Osteocyte (in vitro differentiated cells): ENCODE results near the gene ARHGAP24. TPM values are rescaled to one million over a fixed set of nuclear protein-coding genes. Genes with fewer than 3 reads are reported as not detected.
A peak's percentile ranks its signal among the peaks of the same experiment; 100 is the strongest.

Experiments
- DNase-seq: peaks from one replicate; pipeline ENCODE4 v3.0.0; 2021; ENCODE audit warnings: mixed read lengths; ENCODE audit not compliant: unreplicated experiment; ENCODE audit errors: extremely low spot score
- H3K27ac Mint-ChIP-seq: one replicate; pipeline ENCODE4 v1.8.0; 2021; ENCODE audit warnings: mild to moderate bottlenecking, mixed read lengths; ENCODE audit not compliant: unreplicated experiment
- H3K27me3 Mint-ChIP-seq: one replicate; pipeline ENCODE4 v1.8.0; 2021; ENCODE audit warnings: mixed read lengths; ENCODE audit not compliant: unreplicated experiment
- H3K36me3 Mint-ChIP-seq: one replicate; pipeline ENCODE4 v1.8.0; 2021; ENCODE audit warnings: mixed read lengths; ENCODE audit not compliant: unreplicated experiment
- H3K4me1 Mint-ChIP-seq: one replicate; pipeline ENCODE4 v1.8.0; 2021; ENCODE audit warnings: mixed read lengths; ENCODE audit not compliant: unreplicated experiment
- H3K4me3 Mint-ChIP-seq: one replicate; pipeline ENCODE4 v1.8.0; 2021; ENCODE audit warnings: mild to moderate bottlenecking, moderate library complexity, mixed read lengths; ENCODE audit not compliant: unreplicated experiment
- H3K9me3 Mint-ChIP-seq: one replicate; pipeline ENCODE4 v1.8.0; 2021; ENCODE audit warnings: mixed read lengths; ENCODE audit not compliant: unreplicated experiment
- CTCF ChIP-seq: fragments of 200-600 bp; sonication (generic); IDR thresholded peaks from 2 replicates; pipeline ENCODE4 v1.5.0; 2021; ENCODE audit warnings: antibody characterized with exemption, mild to moderate bottlenecking, moderate library complexity
- total RNA-seq: library from RNA; stranded (reverse); gene quantifications from 2 replicates; pipeline ENCODE4 v1.2.1, GENCODE V29; 2021

The ARHGAP24 gene
- total RNA-seq, 1 donor from 2014 or later, result 29.3 TPM

GRCh38 chr4:85952528-85952927, 477.6 kb downstream of the ARHGAP24 start:
- no peak for TF ChIP-seq CTCF
- Mint-ChIP-seq H3K4me3 (no peak overlapping the region), H3K27me3 (no peaks in the 10 kb centered on the region), H3K27ac (peak overlapping the region; percentile 92), H3K36me3 (no peaks in the 10 kb centered on the region), H3K9me3 (no peaks in the 10 kb centered on the region), H3K4me1 (peaks cover 57% of the 10 kb centered on the region)
- no peak for DNase-seq

- Mint-ChIP-seq H3K4me1 (peaks cover 60% of the 10 kb centered on the region), H3K27ac (peak overlapping the region; percentile 92), H3K27me3 (no peaks in the 10 kb centered on the region), H3K36me3 (no peaks in the 10 kb centered on the region), H3K4me3 (peak overlapping the region; percentile 23), H3K9me3 (no peaks in the 10 kb centered on the region)
- no peak for TF ChIP-seq CTCF
- DNase-seq, result no peak
Measured at GRCh38 chr4:85952972-85953650, 478.2 kb downstream of the ARHGAP24 start.

- H3K27me3 Mint-ChIP-seq, result no peaks in the 10 kb centered on the region
- no peaks in the 10 kb centered on the region for H3K36me3 Mint-ChIP-seq
- H3K9me3 Mint-ChIP-seq, result no peaks in the 10 kb centered on the region
- H3K27ac Mint-ChIP-seq, result peak overlapping the region; percentile 92
- no peak for DNase-seq
- peak overlapping the region; percentile 23 for H3K4me3 Mint-ChIP-seq
- H3K4me1 Mint-ChIP-seq, result peaks cover 64% of the 10 kb centered on the region
- TF ChIP-seq CTCF, result no peak
Measured at GRCh38 chr4:85953651-85954018, 478.7 kb downstream of the ARHGAP24 start.

GRCh38 chr4:85955620-85956292, 480.8 kb downstream of the ARHGAP24 start:
- no peak for DNase-seq
- Mint-ChIP-seq H3K9me3 (no peaks in the 10 kb centered on the region), H3K4me3 (peak overlapping the region; percentile 27), H3K4me1 (peaks cover 67% of the 10 kb centered on the region), H3K36me3 (no peaks in the 10 kb centered on the region), H3K27me3 (no peaks in the 10 kb centered on the region), H3K27ac (peak overlapping the region; percentile 71)
- TF ChIP-seq CTCF, result no peak

GRCh38 chr4:85956293-85956945, 481.5 kb downstream of the ARHGAP24 start:
- Mint-ChIP-seq H3K4me1 (peaks cover 64% of the 10 kb centered on the region), H3K9me3 (no peaks in the 10 kb centered on the region), H3K4me3 (no peak overlapping the region), H3K27ac (peak overlapping the region; percentile 71), H3K27me3 (no peaks in the 10 kb centered on the region), H3K36me3 (no peaks in the 10 kb centered on the region)
- no peak for TF ChIP-seq CTCF
- no peak for DNase-seq
